Activated CD8-positive, alpha-beta memory T cell treated with anti-CD3 and anti-CD28 coated beads for 1 hour (primary cell): ENCODE data around the gene HACD3.
A peak's percentile ranks its signal among the peaks of the same experiment; 100 is the strongest.

Source experiments
- DNase-seq, 2 donors: peaks; one replicate each; pipeline ENCODE4 v3.0.0-alpha.2; 2020; ENCODE audit warnings: low read depth in 1 of 2; ENCODE audit errors: extremely low read depth in 1 of 2

HACD3 gene

GRCh38 chr15:65530318-65531111 lies at the start of gene HACD3:
Gene HACD3 (plus strand): TSS chr15:65530463. CDS start chr15:65530632, 169 bp downstream.
- peak; percentile 55 to 87 for DNase-seq

- DNase-seq: no peak
Observed at GRCh38 chr15:65484876-65485275, 45.4 kb upstream of the HACD3 start.

GRCh38 chr15:65494076-65494475 lies 36.2 kb upstream of the HACD3 start:
- no peak for DNase-seq

GRCh38 chr15:65509321-65509720 lies 20.9 kb upstream of the HACD3 start:
- no peak for DNase-seq

GRCh38 chr15:65512189-65512588 lies 18.1 kb upstream of the HACD3 start:
- DNase-seq: no peak

GRCh38 chr15:65512807-65513416 lies 17.4 kb upstream of the HACD3 start:
- DNase-seq: no peak

GRCh38 chr15:65516997-65517865 lies 13.0 kb upstream of the HACD3 start, which contains the start of gene DPP8:
Gene DPP8 (minus strand): TSS chr15:65517689. CDS start chr15:65512553, 5,136 bp downstream.
- DNase-seq: peak; percentile 83 to 92

GRCh38 chr15:65517866-65518207 lies 12.4 kb upstream of the HACD3 start:
- DNase-seq: no peak

- DNase-seq: no peak
Observed at GRCh38 chr15:65518633-65519285, 11.5 kb upstream of the HACD3 start.

GRCh38 chr15:65521350-65521749 lies 8.9 kb upstream of the HACD3 start:
- no peak for DNase-seq

GRCh38 chr15:65524226-65524625 lies 6.0 kb upstream of the HACD3 start:
- DNase-seq: no peak

GRCh38 chr15:65525622-65526021 lies 4.6 kb upstream of the HACD3 start:
- DNase-seq: no peak

GRCh38 chr15:65528461-65529060 lies 1.7 kb upstream of the HACD3 start:
- no peak for DNase-seq

GRCh38 chr15:65529762-65530317 lies 423 bp upstream of the HACD3 start:
- no peak for DNase-seq

- no peak for DNase-seq
Observed at GRCh38 chr15:65532738-65533051, 2.4 kb downstream of the HACD3 start.

- DNase-seq: no peak
Observed at GRCh38 chr15:65533057-65533756, 2.9 kb downstream of the HACD3 start.

- no peak for DNase-seq
Observed at GRCh38 chr15:65535192-65535591, 4.9 kb downstream of the HACD3 start.

- no peak for DNase-seq
Observed at GRCh38 chr15:65540314-65540713, 10.1 kb downstream of the HACD3 start.

- DNase-seq: no peak
Observed at GRCh38 chr15:65541231-65541820, 11.1 kb downstream of the HACD3 start.
